Body of pancreas (tissue), 4 donors: ENCODE data around the gene CXADR.

ENCODE experiments used
- POLR2A ChIP-seq, 3 donors: fragments of 450-650 bp; IDR thresholded peaks; one replicate each; pipeline ENCODE4 v1.6.1; 2016; ENCODE audit warnings: antibody characterized with exemption in 3 of 3, mild to moderate bottlenecking in 2 of 3
- TF ChIP-seq, protein P1 (sequence below), 7 experiments: fragments of 450-650 bp in 4 of 7; fragments of 200-600 bp in 3 of 7; sonication (generic) in 3 of 7; IDR thresholded peaks; one replicate each; pipeline ENCODE4 v1.5.1; 2016 to 2019; ENCODE audit warnings: antibody characterized with exemption in 7 of 7

DNA sequence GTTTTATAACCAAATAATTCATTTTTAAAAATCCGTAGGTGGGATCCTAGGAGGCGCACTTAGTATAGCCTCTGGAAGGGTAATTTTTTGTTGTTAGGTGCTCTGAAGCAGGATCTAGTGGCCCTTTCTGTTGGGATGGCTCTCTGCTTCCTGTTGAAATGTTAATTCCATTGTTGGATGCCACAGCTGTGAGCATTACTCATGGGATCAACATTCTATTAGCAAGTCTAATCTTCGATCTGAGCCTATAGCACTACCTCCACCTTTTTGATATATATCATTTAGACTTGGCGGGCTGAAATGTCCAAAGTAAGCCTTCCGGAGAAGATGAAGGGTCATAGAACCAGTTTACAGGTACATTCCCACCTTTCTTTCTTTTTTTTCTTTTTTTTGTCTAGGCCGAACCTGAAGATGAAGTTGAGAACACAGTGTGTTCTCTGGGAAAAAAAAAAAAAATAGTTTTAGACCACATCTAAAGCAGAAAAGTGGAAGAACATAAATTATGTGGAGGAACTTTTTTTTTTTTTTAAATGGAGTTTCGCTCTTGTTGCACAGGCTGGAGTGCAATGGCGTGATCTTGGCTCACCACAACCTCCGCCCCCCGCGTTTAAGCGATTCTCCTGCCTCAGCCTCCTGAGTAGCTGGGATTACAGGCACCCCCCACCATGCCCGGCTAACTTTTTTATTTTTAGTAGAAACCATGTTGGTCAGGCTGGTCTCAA lies 1.4 kb downstream of the CXADR start:
- TF ChIP-seq, protein P1, sequence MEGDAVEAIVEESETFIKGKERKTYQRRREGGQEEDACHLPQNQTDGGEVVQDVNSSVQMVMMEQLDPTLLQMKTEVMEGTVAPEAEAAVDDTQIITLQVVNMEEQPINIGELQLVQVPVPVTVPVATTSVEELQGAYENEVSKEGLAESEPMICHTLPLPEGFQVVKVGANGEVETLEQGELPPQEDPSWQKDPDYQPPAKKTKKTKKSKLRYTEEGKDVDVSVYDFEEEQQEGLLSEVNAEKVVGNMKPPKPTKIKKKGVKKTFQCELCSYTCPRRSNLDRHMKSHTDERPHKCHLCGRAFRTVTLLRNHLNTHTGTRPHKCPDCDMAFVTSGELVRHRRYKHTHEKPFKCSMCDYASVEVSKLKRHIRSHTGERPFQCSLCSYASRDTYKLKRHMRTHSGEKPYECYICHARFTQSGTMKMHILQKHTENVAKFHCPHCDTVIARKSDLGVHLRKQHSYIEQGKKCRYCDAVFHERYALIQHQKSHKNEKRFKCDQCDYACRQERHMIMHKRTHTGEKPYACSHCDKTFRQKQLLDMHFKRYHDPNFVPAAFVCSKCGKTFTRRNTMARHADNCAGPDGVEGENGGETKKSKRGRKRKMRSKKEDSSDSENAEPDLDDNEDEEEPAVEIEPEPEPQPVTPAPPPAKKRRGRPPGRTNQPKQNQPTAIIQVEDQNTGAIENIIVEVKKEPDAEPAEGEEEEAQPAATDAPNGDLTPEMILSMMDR (IDR thresholded peaks at IDR 0.05) = no peak
- no peak for TF ChIP-seq POLR2A (IDR thresholded peaks at IDR 0.05)
